Esophagus muscularis mucosa (tissue), 4 donors: ENCODE results near the gene MAN2A1.

Experiments used
- CTCF ChIP-seq, 3 experiments: fragments of 200-600 bp in 2 of 3; fragments of 450-650 bp in 1 of 3; sonication (generic) in 2 of 3; IDR thresholded peaks; one replicate each; pipeline ENCODE4 v1.5.1; 2017 to 2019; ENCODE audit warnings: antibody characterized with exemption in 3 of 3, mild to moderate bottlenecking in 2 of 3, moderate library complexity in 1 of 3
- EP300 ChIP-seq: sonication (generic); formaldehyde crosslinking; IDR thresholded peaks from one replicate; pipeline ENCODE4 v1.6.1; 2017; ENCODE audit warnings: antibody characterized with exemption
- POLR2AphosphoS5 ChIP-seq, 2 donors: sonication (generic); formaldehyde crosslinking; IDR thresholded peaks; one replicate each; pipeline ENCODE4 v1.6.1; 2017; ENCODE audit warnings: antibody characterized with exemption in 2 of 2

GRCh38 chr5:109709225-109709624 is 19.5 kb downstream of the MAN2A1 start:
- TF ChIP-seq EP300 (no peak), CTCF (IDR thresholded peaks at IDR 0.05) (no peak), POLR2AphosphoS5 (IDR thresholded peaks at IDR 0.05) (no peak)
